KBM-7 (cell line): ENCODE data around the gene MAGI2.

ENCODE experiments used
- DNase-seq: peaks from one replicate; pipeline ENCODE4 v3.0.0-alpha.2; 2015
- in situ Hi-C: fragments of 300-500 bp; cut with MboI; formaldehyde crosslinking; loops from 2 replicates; pipeline ENCODE4 v1.14.3; 2020; ENCODE audit warnings: low sequenced_read_pairs, low pct_unique_long_range_greater_than_20kb, mixed read lengths

Gene MAGI2

GRCh38 chr7:78906735-78907134, 546.7 kb downstream of the MAGI2 start:
- in situ Hi-C loops: no loop called here
- no peak for DNase-seq

GRCh38 chr7:78905436-78905835, 548.0 kb downstream of the MAGI2 start:
- no peak for DNase-seq
- in situ Hi-C loops: no loop called here

- in situ Hi-C loops: no loop called here
- DNase-seq: no peak
Observed at GRCh38 chr7:78904983-78905382, 548.5 kb downstream of the MAGI2 start.

- in situ Hi-C loops: no loop called here
- DNase-seq: no peak
Observed at GRCh38 chr7:78901566-78901965, 551.9 kb downstream of the MAGI2 start.

- in situ Hi-C loops: no loop called here
- no peak for DNase-seq
Observed at GRCh38 chr7:78900806-78901205, 552.7 kb downstream of the MAGI2 start.

GRCh38 chr7:78895393-78895792, 558.1 kb downstream of the MAGI2 start:
- DNase-seq: no peak
- in situ Hi-C loops: no loop called here

GRCh38 chr7:78879206-78879605, 574.3 kb downstream of the MAGI2 start:
- in situ Hi-C loops: no loop called here
- no peak for DNase-seq

GRCh38 chr7:78873117-78873516, 580.4 kb downstream of the MAGI2 start:
- in situ Hi-C loops: no loop called here
- no peak for DNase-seq

- in situ Hi-C loops: no loop called here
- no peak for DNase-seq
Observed at GRCh38 chr7:78864339-78864738, 589.1 kb downstream of the MAGI2 start.

GRCh38 chr7:78863281-78863680, 590.2 kb downstream of the MAGI2 start:
- no peak for DNase-seq
- in situ Hi-C loops: no loop called here

- in situ Hi-C loops: no loop called here
Observed at GRCh38 chr7:78862411-78862900, 591.0 kb downstream of the MAGI2 start.

GRCh38 chr7:78852951-78853350, 600.5 kb downstream of the MAGI2 start:
- in situ Hi-C loops: no loop called here
- DNase-seq: no peak

More at GRCh38 chr7:78862411-78862900, 591.0 kb downstream of the MAGI2 start:
- DNase-seq: no peak

GRCh38 chr7:78850093-78850740, 603.2 kb downstream of the MAGI2 start:
- no peak for DNase-seq

GRCh38 chr7:78845155-78845554, 608.3 kb downstream of the MAGI2 start:
- in situ Hi-C loops: no loop called here
- DNase-seq: no peak

More at GRCh38 chr7:78850093-78850740, 603.2 kb downstream of the MAGI2 start:
- in situ Hi-C loops: no loop called here

- in situ Hi-C loops: no loop called here
- no peak for DNase-seq
Observed at GRCh38 chr7:78842068-78842467, 611.4 kb downstream of the MAGI2 start.

- no peak for DNase-seq
- in situ Hi-C loops: no loop called here
Observed at GRCh38 chr7:78835897-78836296, 617.6 kb downstream of the MAGI2 start.

GRCh38 chr7:78828317-78828716, 625.1 kb downstream of the MAGI2 start:
- DNase-seq: no peak

GRCh38 chr7:78803501-78804127, 649.9 kb downstream of the MAGI2 start:
- no peak for DNase-seq
- in situ Hi-C loops: no loop called here

More at GRCh38 chr7:78828317-78828716, 625.1 kb downstream of the MAGI2 start:
- in situ Hi-C loops: no loop called here

GRCh38 chr7:78794101-78794500, 659.4 kb downstream of the MAGI2 start:
- no peak for DNase-seq
- in situ Hi-C loops: no loop called here

GRCh38 chr7:78792624-78793023, 660.8 kb downstream of the MAGI2 start:
- DNase-seq: no peak
- in situ Hi-C loops: no loop called here

- DNase-seq: no peak
- in situ Hi-C loops: no loop called here
Observed at GRCh38 chr7:78792006-78792405, 661.5 kb downstream of the MAGI2 start.
